Stomach (tissue), 9 donors: ENCODE data around the gene DPP6. TPM values are rescaled to one million over a fixed set of nuclear protein-coding genes. Genes with fewer than 3 reads are reported as not detected.

Source experiments
- DNase-seq, 2 donors: peaks; one replicate each; pipeline versions ENCODE4 v3.0.0 to v3.0.0-alpha.2; 2013 to 2019
- H3K27ac ChIP-seq, 5 donors: fragments of 200-600 bp in 4 of 5; sonication (generic) in 4 of 5; one replicate each; pipeline ENCODE4 v1.5.1; 2013 to 2019; ENCODE audit warnings: mild to moderate bottlenecking in 1 of 5, moderate library complexity in 1 of 5
- H3K27me3 ChIP-seq, 3 donors: fragments of 200-600 bp; sonication (generic); one replicate each; pipeline ENCODE4 v1.5.1; 2017 to 2019; ENCODE audit warnings: mixed run types in 1 of 3
- H3K36me3 ChIP-seq, 4 donors: fragments of 200-600 bp; sonication (generic); 1 replicate in 3 of 4; 2 replicates in 1 of 4; pipeline ENCODE4 v1.5.1; 2016 to 2019
- H3K4me1 ChIP-seq, 4 donors: fragments of 200-600 bp; sonication (generic); one replicate each; pipeline ENCODE4 v1.5.1; 2016 to 2019
- H3K4me3 ChIP-seq, 4 donors: fragments of 200-600 bp; sonication (generic) in 3 of 4; one replicate each; pipeline ENCODE4 v1.5.1; 2016 to 2019; ENCODE audit warnings: mild to moderate bottlenecking in 1 of 4
- H3K9me3 ChIP-seq, 4 donors: fragments of 200-600 bp; sonication (generic); one replicate each; pipeline ENCODE4 v1.5.1; 2016 to 2019
- CTCF ChIP-seq, 7 experiments: fragments of 450-650 bp in 4 of 7; fragments of 200-600 bp in 3 of 7; sonication (generic) in 3 of 7; IDR thresholded peaks; one replicate each; pipeline ENCODE4 v1.5.1; 2016 to 2019; ENCODE audit warnings: antibody characterized with exemption in 7 of 7, control low read depth in 2 of 7, mild to moderate bottlenecking in 1 of 7
- EP300 ChIP-seq: sonication (generic); formaldehyde crosslinking; IDR thresholded peaks from one replicate; pipeline ENCODE4 v1.6.1; 2017; ENCODE audit warnings: antibody characterized with exemption
- POLR2A ChIP-seq, 4 donors: fragments of 450-650 bp; IDR thresholded peaks; one replicate each; pipeline ENCODE4 v1.6.1; 2016; ENCODE audit warnings: antibody characterized with exemption in 4 of 4, control low read depth in 2 of 4, mild to moderate bottlenecking in 1 of 4, moderate library complexity in 1 of 4
- POLR2AphosphoS5 ChIP-seq, 3 donors: sonication (generic); formaldehyde crosslinking; IDR thresholded peaks; one replicate each; pipeline ENCODE4 v1.6.1; 2016; ENCODE audit warnings: antibody characterized with exemption in 3 of 3
- WGBS, 5 donors: extraction: QIAGEN DNeasy Blood & Tissue Kit in 3 of 5; methylation state at CpG; one replicate each; pipeline versions ENCODE4 v1.1.5 to v1.1.7; 2013 to 2018; 5-methylcytosine and 5-hydroxymethylcytosine counted together
- intact Hi-C: fragments of 100-400 bp; cut with DNase I; formaldehyde crosslinking; loops from one replicate; pipeline ENCODE4 v1.15.1; 2023; ENCODE audit warnings: low total_unique reads
- polyA plus RNA-seq, 3 donors: library from polyadenylated mRNA; stranded (reverse); fragments of 200-250 nt; gene quantifications; one replicate each; pipeline ENCODE4 v1.2.3, GENCODE V29; 2013
- total RNA-seq, 5 donors: library from RNA; depleted of rRNA; stranded (reverse); fragments of >200 nt; gene quantifications; one replicate each; pipeline versions ENCODE4 v1.1.0 to v1.2.3, GENCODE V29; 2014 to 2016
- donor health status: healthy with polysubstance abuse.
- donor health status: Bipolar disorder and iron deficiency.
- donor health status: healthy.

Gene DPP6
- total and polyA plus RNA-seq, 8 donors, result 0.15 to 29.8 (median 4.9) TPM

- no peak overlapping the region for H3K27ac ChIP-seq
- H3K4me1 ChIP-seq, result no peaks in the 10 kb centered on the region
- TF ChIP-seq POLR2AphosphoS5 (IDR thresholded peaks at IDR 0.05) (no peak), EP300 (no peak), CTCF (IDR thresholded peaks at IDR 0.05) (no peak)
- H3K4me3 ChIP-seq, result no peak overlapping the region
- 24 to 43% (median 32%) methylated on average over 6 of the region's 6 CpGs for WGBS, 5 donors
- H3K36me3 ChIP-seq, result no peaks in the 10 kb centered on the region
- no peaks in the 10 kb centered on the region for H3K27me3 ChIP-seq
- DNase-seq, result peak in 1 of 2 donors; percentile 36
- H3K9me3 ChIP-seq, result peaks cover 0 to 9% (median 1%) of the 10 kb centered on the region in 4 donors
- intact Hi-C loops, result no loop called here
Observed at GRCh38 chr7:154231732-154232131, 179.5 kb downstream of the DPP6 start.

- H3K9me3 ChIP-seq, result peaks cover 0 to 9% (median 1%) of the 10 kb centered on the region in 4 donors
- no peak for DNase-seq
- intact Hi-C loops, result no loop called here
- H3K27me3 ChIP-seq, result no peaks in the 10 kb centered on the region
- no peak overlapping the region for H3K27ac ChIP-seq
- H3K36me3 ChIP-seq, result no peaks in the 10 kb centered on the region
- no peak overlapping the region for H3K4me3 ChIP-seq
- H3K4me1 ChIP-seq, result no peaks in the 10 kb centered on the region
- TF ChIP-seq POLR2AphosphoS5 (IDR thresholded peaks at IDR 0.05), result no peak
- TF ChIP-seq POLR2A (IDR thresholded peaks at IDR 0.05), result no peak
- TF ChIP-seq CTCF (IDR thresholded peaks at IDR 0.05), result no peak
- TF ChIP-seq EP300, result no peak
- WGBS, 5 donors, result 68 to 76% (median 70%) methylated on average over 5 of the region's 5 CpGs
Observed at GRCh38 chr7:154232700-154233099, 180.5 kb downstream of the DPP6 start.

GRCh38 chr7:154241988-154242387 lies 189.8 kb downstream of the DPP6 start:
- H3K36me3 ChIP-seq, result no peaks in the 10 kb centered on the region
- TF ChIP-seq POLR2AphosphoS5 (IDR thresholded peaks at IDR 0.05) (no peak), EP300 (no peak), CTCF (IDR thresholded peaks at IDR 0.05) (no peak), POLR2A (IDR thresholded peaks at IDR 0.05) (no peak)
- no peaks in the 10 kb centered on the region for H3K4me1 ChIP-seq
- H3K9me3 ChIP-seq, result peaks cover 4 to 26% (median 19%) of the 10 kb centered on the region in 4 donors
- intact Hi-C loops, result no loop called here
- no peak for DNase-seq
- no peaks in the 10 kb centered on the region for H3K27me3 ChIP-seq
- no peak overlapping the region for H3K4me3 ChIP-seq
- 63 to 86% (median 75%) methylated on average over 3 of the region's 3 CpGs for WGBS, 5 donors
- no peak overlapping the region for H3K27ac ChIP-seq

- intact Hi-C loops, result no loop called here
Observed at GRCh38 chr7:154242709-154243108, 190.5 kb downstream of the DPP6 start.

More at GRCh38 chr7:154242709-154243108, 190.5 kb downstream of the DPP6 start:
- Histone ChIP-seq H3K36me3 (no peaks in the 10 kb centered on the region), H3K4me3 (no peak overlapping the region), H3K9me3 (peaks cover 4 to 26% (median 19%) of the 10 kb centered on the region in 4 donors), H3K27me3 (no peaks in the 10 kb centered on the region), H3K27ac (no peak overlapping the region), H3K4me1 (no peaks in the 10 kb centered on the region)
- TF ChIP-seq EP300, result no peak
- no peak for TF ChIP-seq POLR2A (IDR thresholded peaks at IDR 0.05)
- TF ChIP-seq CTCF (IDR thresholded peaks at IDR 0.05), result no peak
- TF ChIP-seq POLR2AphosphoS5 (IDR thresholded peaks at IDR 0.05), result no peak
- no peak for DNase-seq
